Retinal pigment epithelial cell (primary cell): ENCODE measurements around the gene SLX9.
A peak's percentile ranks its signal among the peaks of the same experiment; 100 is the strongest.

Source experiments
- DNase-seq: peaks from one replicate; pipeline ENCODE4 v3.0.0-alpha.2; 2010; ENCODE audit warnings: low read depth
- H3K4me3 ChIP-seq: 2 replicates; pipeline ENCODE4 v1.5.1; 2011; ENCODE audit warnings: mild to moderate bottlenecking, low read length, control low read depth, moderate library complexity
- CTCF ChIP-seq: conservative IDR thresholded peaks from 2 replicates; pipeline ENCODE4 v1.5.1; 2011; ENCODE audit warnings: low read depth, low read length, control low read depth, inconsistent platforms

Gene SLX9

GRCh38 chr21:44979687-44980561, 40.1 kb downstream of the SLX9 start:
- TF ChIP-seq CTCF: no peak
- no peak overlapping the region for H3K4me3 ChIP-seq
- no peak for DNase-seq

- no peak for TF ChIP-seq CTCF
- H3K4me3 ChIP-seq: no peak overlapping the region
- DNase-seq: no peak
Measured at GRCh38 chr21:44980562-44981489, 41.0 kb downstream of the SLX9 start.

- no peak for TF ChIP-seq CTCF
- peak; percentile 51 for DNase-seq
- H3K4me3 ChIP-seq: no peak overlapping the region
Measured at GRCh38 chr21:44982558-44983250, 42.9 kb downstream of the SLX9 start.

- no peak overlapping the region for H3K4me3 ChIP-seq
- no peak for DNase-seq
- no peak for TF ChIP-seq CTCF
Measured at GRCh38 chr21:44983421-44984206, 43.8 kb downstream of the SLX9 start.

GRCh38 chr21:44984428-44984791, 44.6 kb downstream of the SLX9 start:
- no peak overlapping the region for H3K4me3 ChIP-seq
- DNase-seq: no peak
- no peak for TF ChIP-seq CTCF

- no peak overlapping the region for H3K4me3 ChIP-seq
- no peak for TF ChIP-seq CTCF
- DNase-seq: no peak
Measured at GRCh38 chr21:44984792-44985440, 45.1 kb downstream of the SLX9 start.
